WTC11 (cell line): ENCODE results near the gene PLA2G5.

Experiments
- CTCF ChIP-seq: fragments of 200-600 bp; IDR thresholded peaks from 2 replicates; pipeline ENCODE4 v1.8.0; 2022; ENCODE audit warnings: antibody characterized with exemption
- MAX ChIP-seq: sonication (generic); formaldehyde crosslinking; IDR thresholded peaks from 2 replicates; pipeline ENCODE4 v1.8.0; 2022; ENCODE audit warnings: mild to moderate bottlenecking, missing genetic modification reagents
- MLX ChIP-seq: sonication (generic); formaldehyde crosslinking; IDR thresholded peaks from 2 replicates; pipeline ENCODE4 v1.8.1; 2023; ENCODE audit warnings: mild to moderate bottlenecking, missing genetic modification reagents, moderate library complexity
- ZNF138 ChIP-seq: sonication (generic); formaldehyde crosslinking; conservative IDR thresholded peaks from 2 replicates; pipeline ENCODE4 v1.8.1; 2022; ENCODE audit warnings: mild to moderate bottlenecking, moderate library complexity, missing genetic modification reagents

- TF ChIP-seq ZNF138 (CRISPR knock-in tag): no peak
- TF ChIP-seq MAX: no peak
- no peak for TF ChIP-seq CTCF
- TF ChIP-seq MLX (CRISPR knock-in tag): no peak
These were observed 40.6 kb upstream of the PLA2G5 start for GRCh38 chr1:20029178-20029912.
